ENCODE measurements around the gene SLC39A7. TPM values are rescaled to one million over a fixed set of nuclear protein-coding genes. Genes with fewer than 3 reads are reported as not detected.

SLC39A7 gene
- total and polyA plus RNA-seq, 2 donors (not counting 3 experiments of a cell fraction or from before 2014, with no cell fraction given): 99.8 to 129 TPM

GRCh38 chr6:33201935-33202334 is 1.3 kb downstream of the SLC39A7 start:
- H3K27ac ChIP-seq (ENCODE audit: insufficient read depth, low read depth, low read length): no peak overlapping the region

GRCh38 chr6:33202799-33203198 is 2.1 kb downstream of the SLC39A7 start:
- Histone ChIP-seq H3K4me2 (ENCODE audit: insufficient read depth, low read length) (no peak overlapping the region), H2AFZ (ENCODE audit: low read depth, low read length) (no peak overlapping the region), H4K20me1 (replicated peaks; ENCODE audit: control insufficient read depth, extremely low read depth, insufficient read depth, low read length) (no peaks in the 10 kb centered on the region), H3K9me1 (replicated peaks; ENCODE audit: control insufficient read depth, extremely low read depth, insufficient read depth, low read length) (no peaks in the 10 kb centered on the region), H3K9me3 (replicated peaks; ENCODE audit: control insufficient read depth, insufficient read depth, low read length) (no peaks in the 10 kb centered on the region), H3K4me1 (ENCODE audit: control insufficient read depth, extremely low read depth, insufficient read depth, low read length) (peaks cover 38% of the 10 kb centered on the region), H3K36me3 (ENCODE audit: control insufficient read depth in 2 of 2, extremely low read depth in 1 of 2, insufficient read depth in 2 of 2, low read length in 2 of 2) (peaks cover 12 to 17% of the 10 kb centered on the region in 2 experiments), H3K27me3 (ENCODE audit: control insufficient read depth in 2 of 2, insufficient read depth in 2 of 2, low read length in 2 of 2) (no peaks in the 10 kb centered on the region), H3K9ac (replicated peaks; ENCODE audit: extremely low read depth, insufficient read depth, low read length) (no peak overlapping the region), H3K79me2 (ENCODE audit: control insufficient read depth, insufficient read depth, low read length) (peaks cover 40% of the 10 kb centered on the region), H3K4me3 (replicated peaks in 1 of 3; ENCODE audit: insufficient read depth in 1 of 3, low read depth in 1 of 3, low read length in 3 of 3) (no peak overlapping the region), H3K27ac (ENCODE audit: insufficient read depth, low read depth, low read length) (no peak overlapping the region)
- ChIA-PET CTCF (no interaction called here), POLR2A (no interaction called here)
- intact Hi-C loops (cut with micrococcal nuclease) (loop anchor here (5.0 kb wide), 2 partner anchors 110 to 230 kb away; partner anchors contain the start of gene TAPBP), dilution Hi-C loops (cut with MboI; ENCODE audit: extremely low pct_ligation_motif_present, low sequenced_read_pairs) (no loop called here)
- no peak for DNase-seq (ENCODE audit: low read depth, low spot score)
- FAIRE-seq: no peak
- TF ChIP-seq POLR2A (IDR thresholded peaks at IDR 0.05; ENCODE audit: low read depth, low read length) (no peak), JUN (IDR thresholded peaks at IDR 0.05; ENCODE audit: borderline replicate concordance, insufficient read depth, insufficient read length, low read depth) (no peak), MYC (IDR thresholded peaks at IDR 0.05; ENCODE audit: low read depth, low read length) (no peak), GATA2 (IDR thresholded peaks at IDR 0.05; ENCODE audit: insufficient read depth, insufficient read length, low read depth, low read length) (no peak), FOS (IDR thresholded peaks at IDR 0.05; ENCODE audit: borderline replicate concordance, insufficient read depth, low read length) (no peak), EZH2 (IDR thresholded peaks at IDR 0.05; ENCODE audit: borderline replicate concordance, low read depth, low read length, severe bottlenecking) (no peak), MAX (IDR thresholded peaks at IDR 0.05; ENCODE audit: insufficient read depth, insufficient read length) (no peak), POLR2AphosphoS5 (IDR thresholded peaks at IDR 0.05; ENCODE audit: insufficient read depth, low read depth, low read length) (no peak), CTCF (IDR thresholded peaks at IDR 0.05; ENCODE audit: extremely low read depth in 1 of 2, insufficient read depth in 1 of 2, low read depth in 1 of 2, low read length in 2 of 2) (no peak)
- no TSS peak for BruUV-seq (replicated peaks)

More at GRCh38 chr6:33201935-33202334, 1.3 kb downstream of the SLC39A7 start:
- Histone ChIP-seq H3K4me2 (ENCODE audit: insufficient read depth, low read length) (peak overlapping the region; percentile 95), H2AFZ (ENCODE audit: low read depth, low read length) (no peak overlapping the region), H3K79me2 (ENCODE audit: control insufficient read depth, insufficient read depth, low read length) (peaks cover 40% of the 10 kb centered on the region), H3K36me3 (ENCODE audit: control insufficient read depth in 2 of 2, extremely low read depth in 1 of 2, insufficient read depth in 2 of 2, low read length in 2 of 2) (peaks cover 12 to 19% of the 10 kb centered on the region in 2 experiments), H3K9me1 (replicated peaks; ENCODE audit: control insufficient read depth, extremely low read depth, insufficient read depth, low read length) (no peaks in the 10 kb centered on the region), H3K9ac (replicated peaks; ENCODE audit: extremely low read depth, insufficient read depth, low read length) (peak overlapping the region; percentile 99), H3K4me1 (ENCODE audit: control insufficient read depth, extremely low read depth, insufficient read depth, low read length) (peaks cover 36% of the 10 kb centered on the region), H3K4me3 (replicated peaks in 1 of 3; ENCODE audit: insufficient read depth in 1 of 3, low read depth in 1 of 3, low read length in 3 of 3) (peak overlapping the region in 2 of 3 experiments; percentile 75 to 92), H3K9me3 (replicated peaks; ENCODE audit: control insufficient read depth, insufficient read depth, low read length) (no peaks in the 10 kb centered on the region), H4K20me1 (replicated peaks; ENCODE audit: control insufficient read depth, extremely low read depth, insufficient read depth, low read length) (no peaks in the 10 kb centered on the region), H3K27me3 (ENCODE audit: control insufficient read depth in 2 of 2, insufficient read depth in 2 of 2, low read length in 2 of 2) (no peaks in the 10 kb centered on the region)
- dilution Hi-C loops (cut with MboI; ENCODE audit: extremely low pct_ligation_motif_present, low sequenced_read_pairs) (no loop called here), intact Hi-C loops (cut with micrococcal nuclease) (loop anchor here (2.0 to 5.0 kb wide), 3 partner anchors 71 to 230 kb away; partner anchors contain the start of genes RPS18 and TAPBP)
- ChIA-PET CTCF (no interaction called here), POLR2A (no interaction called here)
- TF ChIP-seq POLR2AphosphoS5 (IDR thresholded peaks at IDR 0.05; ENCODE audit: insufficient read depth, low read depth, low read length): no peak
- no peak for TF ChIP-seq CTCF (IDR thresholded peaks at IDR 0.05; ENCODE audit: extremely low read depth in 1 of 2, insufficient read depth in 1 of 2, low read depth in 1 of 2, low read length in 2 of 2)
- no peak for TF ChIP-seq MYC (IDR thresholded peaks at IDR 0.05; ENCODE audit: low read depth, low read length)
- no peak for FAIRE-seq
- DNase-seq (ENCODE audit: low read depth, low spot score): no peak
- BruUV-seq (replicated peaks): no TSS peak

Measured in endothelial cell of umbilical vein (primary cell).